Colon (tissue), 2 donors: ENCODE results near the gene FCF1.
"Not testable (repeated sequence)": the region's sequence is repeated elsewhere in the genome, so short reads cannot be mapped to it uniquely, and the experiment has no call there.

Experiments used
- FAIRE-seq: peaks from 2 replicates; lab custom pipeline; 2012; peaks lifted over from hg19 to GRCh38; lab: Jason Lieb, UNC
- donor health status: control.
- donor health status: control.

The FCF1 gene

GRCh38 chr14:74702293-74702692 lies 10.7 kb upstream of the FCF1 start:
- FAIRE-seq, result no peak

- no peak for FAIRE-seq
Measured at GRCh38 chr14:74703043-74703442, 9.9 kb upstream of the FCF1 start.

GRCh38 chr14:74704656-74705055 lies 8.3 kb upstream of the FCF1 start:
- no peak for FAIRE-seq

GRCh38 chr14:74705613-74706500 lies 7.1 kb upstream of the FCF1 start:
- FAIRE-seq, result no peak

GRCh38 chr14:74710480-74710879 lies 2.5 kb upstream of the FCF1 start:
- FAIRE-seq, result no peak

GRCh38 chr14:74711651-74712050 lies 1.3 kb upstream of the FCF1 start:
- FAIRE-seq, result no peak

GRCh38 chr14:74713395-74713735 lies 421 bp downstream of the FCF1 start:
- no peak for FAIRE-seq

GRCh38 chr14:74720526-74720925 lies 7.6 kb downstream of the FCF1 start:
- no peak for FAIRE-seq

GRCh38 chr14:74723134-74723533 lies 10.2 kb downstream of the FCF1 start:
- FAIRE-seq, result no peak

GRCh38 chr14:74732387-74732786 lies 19.4 kb downstream of the FCF1 start:
- FAIRE-seq, result no peak

- no peak for FAIRE-seq
Measured at GRCh38 chr14:74733221-74733620, 20.3 kb downstream of the FCF1 start.

GRCh38 chr14:74735125-74735524 lies 22.2 kb downstream of the FCF1 start:
- FAIRE-seq, result no peak

- no peak for FAIRE-seq
Measured at GRCh38 chr14:74737753-74738325, 24.9 kb downstream of the FCF1 start.

GRCh38 chr14:74739293-74740030 lies 26.5 kb downstream of the FCF1 start:
- no peak for FAIRE-seq

GRCh38 chr14:74747237-74747636 lies 34.3 kb downstream of the FCF1 start:
- no peak for FAIRE-seq

- no peak for FAIRE-seq
Measured at GRCh38 chr14:74754157-74754556, 41.2 kb downstream of the FCF1 start.

GRCh38 chr14:74754899-74755298 lies 42.0 kb downstream of the FCF1 start:
- FAIRE-seq, result no peak

- FAIRE-seq, result no peak
Measured at GRCh38 chr14:74756326-74756725, 43.4 kb downstream of the FCF1 start.

- FAIRE-seq, result not testable (repeated sequence)
Measured at GRCh38 chr14:74758505-74758904, 45.6 kb downstream of the FCF1 start.

GRCh38 chr14:74762917-74763802 lies 50.2 kb downstream of the FCF1 start, which contains the start of gene YLPM1:
YLPM1 (plus strand) TSS chr14:74763316; CDS start chr14:74763490, 174 bp downstream.
- FAIRE-seq, result peak; percentile 69

- no peak for FAIRE-seq
Measured at GRCh38 chr14:74763803-74764531, 51.0 kb downstream of the FCF1 start.
